ENCODE measurements around the gene CASP2.

GRCh38 chr7:143300959-143301935, 13.1 kb downstream of the CASP2 start:
- TF ChIP-seq CTCF (IDR thresholded peaks at IDR 0.05), result no peak
- TF ChIP-seq POLR2AphosphoS5 (IDR thresholded peaks at IDR 0.05), result peak; percentile 70
- TF ChIP-seq POLR2A (IDR thresholded peaks at IDR 0.05), result no peak
